ENCODE measurements around the gene BEST4. TPM values are rescaled to one million over a fixed set of nuclear protein-coding genes. Genes with fewer than 3 reads are reported as not detected.
A peak's percentile ranks its signal among the peaks of the same experiment; 100 is the strongest.
"Not testable (repeated sequence)": the region's sequence is repeated elsewhere in the genome, so short reads cannot be mapped to it uniquely, and the experiment has no call there.

BEST4 gene
- total and polyA plus RNA-seq, 4 donors, result 0.40 to 4.0 (median 2.0) TPM

- peaks cover 9% of the 10 kb centered on the region for H3K4me1 ChIP-seq (ENCODE audit: control insufficient read depth, insufficient read depth, low read length)
- H3K36me3 ChIP-seq (ENCODE audit: control insufficient read depth, insufficient read depth, low read length), result peaks cover 28% of the 10 kb centered on the region
- peak overlapping the region; percentile 67 for H3K4me3 ChIP-seq (ENCODE audit: low read depth, low read length)
- H3K9me3 ChIP-seq (ENCODE audit: control insufficient read depth, insufficient read depth, low read length), result no peaks in the 10 kb centered on the region
- H3K27ac ChIP-seq (ENCODE audit: low read depth, low read length), result peak overlapping the region; percentile 95
- H3K27me3 ChIP-seq (ENCODE audit: control insufficient read depth, insufficient read depth, low read length), result peaks cover 3% of the 10 kb centered on the region
- WGBS (ENCODE audit: insufficient coverage), result 7% methylated on average over 22 of the region's 33 CpGs
- DNase-seq (ENCODE audit: low read depth in 4 of 6, low spot score in 6 of 6), result peak in 2 of 6 donors; percentile 84
These were observed 31.8 kb upstream of the BEST4 start for GRCh38 chr1:44819608-44820327.

DNA sequence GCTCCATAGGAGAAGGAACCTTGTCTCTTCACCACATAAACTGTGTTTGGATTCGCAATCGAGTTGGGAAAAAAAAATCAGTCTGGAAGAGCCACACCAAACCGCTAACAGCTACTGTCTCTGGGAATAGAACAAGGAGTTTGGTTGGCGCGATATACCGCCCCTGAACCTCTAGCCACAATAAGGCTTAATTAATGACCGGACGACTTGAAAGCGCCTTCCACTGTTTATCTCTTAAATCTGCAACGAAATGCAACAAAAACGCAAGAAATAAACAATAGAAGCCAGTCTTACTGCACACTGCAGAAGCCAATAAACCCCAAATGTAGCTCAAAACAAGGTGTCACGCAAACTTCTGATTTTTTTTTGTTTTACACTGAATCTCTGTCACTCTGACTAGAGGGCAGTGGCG is 31.2 kb upstream of the BEST4 start:
- peaks cover 25% of the 10 kb centered on the region for H3K36me3 ChIP-seq (ENCODE audit: control insufficient read depth, insufficient read depth, low read length)
- H3K27me3 ChIP-seq (ENCODE audit: control insufficient read depth, insufficient read depth, low read length), result peaks cover 3% of the 10 kb centered on the region
- H3K9me3 ChIP-seq (ENCODE audit: control insufficient read depth, insufficient read depth, low read length), result no peaks in the 10 kb centered on the region
- H3K4me1 ChIP-seq (ENCODE audit: control insufficient read depth, insufficient read depth, low read length), result peaks cover 13% of the 10 kb centered on the region
- peak overlapping the region; percentile 67 for H3K4me3 ChIP-seq (ENCODE audit: low read depth, low read length)
- H3K27ac ChIP-seq (ENCODE audit: low read depth, low read length), result peak overlapping the region; percentile 95
- 1% methylated on average over 11 of the region's 13 CpGs for WGBS (ENCODE audit: insufficient coverage)
- no peak for DNase-seq (ENCODE audit: low read depth in 4 of 6, low spot score in 6 of 6)

- no peak overlapping the region for H3K4me3 ChIP-seq (ENCODE audit: low read depth, low read length)
- WGBS (ENCODE audit: insufficient coverage), result 93% methylated on average over 5 of the region's 11 CpGs
- peaks cover 3% of the 10 kb centered on the region for H3K27me3 ChIP-seq (ENCODE audit: control insufficient read depth, insufficient read depth, low read length)
- H3K27ac ChIP-seq (ENCODE audit: low read depth, low read length), result no peak overlapping the region
- H3K36me3 ChIP-seq (ENCODE audit: control insufficient read depth, insufficient read depth, low read length), result peaks cover 18% of the 10 kb centered on the region
- no peaks in the 10 kb centered on the region for H3K9me3 ChIP-seq (ENCODE audit: control insufficient read depth, insufficient read depth, low read length)
- DNase-seq (ENCODE audit: low read depth in 4 of 6, low spot score in 6 of 6), result peak in 1 of 6 donors; percentile 0
- H3K4me1 ChIP-seq (ENCODE audit: control insufficient read depth, insufficient read depth, low read length), result peaks cover 26% of the 10 kb centered on the region
These were observed 30.0 kb upstream of the BEST4 start for GRCh38 chr1:44817771-44818495.

DNA sequence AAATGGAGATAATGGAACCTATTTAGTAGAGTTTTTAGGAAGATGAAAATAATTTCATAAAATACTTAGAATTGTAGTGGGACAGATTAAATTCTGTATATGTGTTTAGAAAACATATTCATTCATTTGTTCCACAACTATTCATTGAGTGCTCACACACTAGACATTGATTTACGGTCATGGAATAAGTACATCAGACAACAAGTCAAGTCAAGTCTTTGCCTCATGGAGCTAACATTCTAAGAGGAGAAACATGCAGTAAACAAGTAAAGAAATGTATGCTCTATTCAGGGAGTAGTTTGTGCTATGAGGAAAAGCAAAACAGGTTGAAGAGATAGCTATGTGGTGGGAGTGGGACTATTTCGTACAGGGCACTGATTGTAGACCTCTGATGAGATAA is 29.3 kb upstream of the BEST4 start:
- peaks cover 32% of the 10 kb centered on the region for H3K4me1 ChIP-seq (ENCODE audit: control insufficient read depth, insufficient read depth, low read length)
- peaks cover 3% of the 10 kb centered on the region for H3K27me3 ChIP-seq (ENCODE audit: control insufficient read depth, insufficient read depth, low read length)
- 94% methylated on average over 1 of the region's 2 CpGs for WGBS (ENCODE audit: insufficient coverage)
- peaks cover 12% of the 10 kb centered on the region for H3K36me3 ChIP-seq (ENCODE audit: control insufficient read depth, insufficient read depth, low read length)
- H3K4me3 ChIP-seq (ENCODE audit: low read depth, low read length), result no peak overlapping the region
- DNase-seq (ENCODE audit: low read depth in 4 of 6, low spot score in 6 of 6), result no peak
- H3K9me3 ChIP-seq (ENCODE audit: control insufficient read depth, insufficient read depth, low read length), result no peaks in the 10 kb centered on the region
- H3K27ac ChIP-seq (ENCODE audit: low read depth, low read length), result no peak overlapping the region

GRCh38 chr1:44815926-44816325 is 28.0 kb upstream of the BEST4 start:
- DNase-seq (ENCODE audit: low read depth in 4 of 6, low spot score in 6 of 6); H3K27ac ChIP-seq (ENCODE audit: low read depth, low read length); H3K36me3 ChIP-seq (ENCODE audit: control insufficient read depth, insufficient read depth, low read length); H3K4me3 ChIP-seq (ENCODE audit: low read depth, low read length); H3K9me3 ChIP-seq (ENCODE audit: control insufficient read depth, insufficient read depth, low read length); H3K27me3 ChIP-seq (ENCODE audit: control insufficient read depth, insufficient read depth, low read length): not testable (repeated sequence)
- H3K4me1 ChIP-seq (ENCODE audit: control insufficient read depth, insufficient read depth, low read length), result peaks cover 43% of the 10 kb centered on the region
- 97% methylated on average over 7 of the region's 9 CpGs for WGBS (ENCODE audit: insufficient coverage)

DNA sequence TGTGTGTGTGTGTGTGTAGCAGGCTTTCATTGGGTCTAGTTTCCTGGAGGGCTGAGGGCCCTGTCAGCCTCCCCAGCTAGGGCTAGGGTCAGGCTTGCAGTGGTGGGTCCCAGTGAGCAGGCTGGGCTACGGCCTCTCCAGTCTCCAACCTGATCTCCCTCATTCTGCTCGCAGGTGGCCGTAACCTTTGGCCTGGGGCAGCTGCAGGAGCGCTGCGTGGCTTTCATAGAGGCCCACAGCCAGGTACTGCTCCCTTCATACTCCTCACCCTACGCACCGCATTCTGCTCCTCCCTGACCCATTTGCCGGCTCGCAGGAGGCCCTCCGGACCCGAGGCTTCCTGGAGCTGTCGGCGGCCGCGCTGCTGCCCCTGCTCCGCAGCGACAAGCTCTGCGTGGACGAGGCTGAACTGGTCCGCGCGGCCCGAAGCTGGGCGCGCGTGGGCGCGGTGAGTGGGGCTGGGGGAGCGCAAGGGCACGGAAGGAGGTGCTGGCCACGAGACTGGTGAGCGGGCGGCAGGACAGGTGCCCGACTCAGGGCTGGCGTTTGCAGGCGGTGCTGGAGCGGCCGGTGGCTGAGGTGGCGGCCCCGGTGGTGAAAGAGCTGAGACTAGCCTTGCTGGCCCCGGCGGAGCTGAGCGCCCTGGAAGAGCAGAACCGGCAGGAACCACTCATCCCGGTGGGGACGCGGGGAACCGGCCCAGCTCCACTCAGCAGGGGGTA is 25.0 kb upstream of the BEST4 start:
- H3K27ac ChIP-seq (ENCODE audit: low read depth, low read length), result peak overlapping the region; percentile 85
- peaks cover 3% of the 10 kb centered on the region for H3K36me3 ChIP-seq (ENCODE audit: control insufficient read depth, insufficient read depth, low read length)
- 14% methylated on average over 48 of the region's 48 CpGs for WGBS (ENCODE audit: insufficient coverage)
- peak in 1 of 6 donors; percentile 25 for DNase-seq (ENCODE audit: low read depth in 4 of 6, low spot score in 6 of 6)
- H3K27me3 ChIP-seq (ENCODE audit: control insufficient read depth, insufficient read depth, low read length), result no peaks in the 10 kb centered on the region
- peak overlapping the region; percentile 71 for H3K4me3 ChIP-seq (ENCODE audit: low read depth, low read length)
- H3K9me3 ChIP-seq (ENCODE audit: control insufficient read depth, insufficient read depth, low read length), result no peaks in the 10 kb centered on the region
- peaks cover 63% of the 10 kb centered on the region for H3K4me1 ChIP-seq (ENCODE audit: control insufficient read depth, insufficient read depth, low read length)

GRCh38 chr1:44811234-44811633 is 23.3 kb upstream of the BEST4 start:
- Histone ChIP-seq H3K9me3 (ENCODE audit: control insufficient read depth, insufficient read depth, low read length) (no peaks in the 10 kb centered on the region), H3K27ac (ENCODE audit: low read depth, low read length) (no peak overlapping the region), H3K4me1 (ENCODE audit: control insufficient read depth, insufficient read depth, low read length) (peaks cover 80% of the 10 kb centered on the region), H3K4me3 (ENCODE audit: low read depth, low read length) (no peak overlapping the region), H3K27me3 (ENCODE audit: control insufficient read depth, insufficient read depth, low read length) (no peaks in the 10 kb centered on the region), H3K36me3 (ENCODE audit: control insufficient read depth, insufficient read depth, low read length) (peaks cover 14% of the 10 kb centered on the region)
- 62% methylated on average over 8 of the region's 8 CpGs for WGBS (ENCODE audit: insufficient coverage)
- no peak for DNase-seq (ENCODE audit: low read depth in 4 of 6, low spot score in 6 of 6)

DNA sequence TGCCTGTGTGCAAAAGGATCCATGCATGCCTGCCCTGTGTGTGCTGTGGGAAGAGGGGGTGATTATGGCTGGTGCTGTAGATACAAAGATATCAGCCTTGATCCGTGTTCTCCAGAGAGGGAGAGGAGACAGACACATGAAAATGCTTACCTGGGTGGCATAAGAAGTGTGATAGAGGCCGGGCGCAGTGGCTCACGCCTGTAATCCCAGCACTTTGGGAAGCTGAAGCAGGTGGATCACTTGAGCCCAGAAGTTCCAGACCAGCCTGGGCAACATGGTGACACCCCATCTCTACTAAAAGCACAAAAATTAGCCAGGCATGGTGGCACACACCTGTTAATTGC is 22.8 kb upstream of the BEST4 start:
- Histone ChIP-seq H3K36me3 (ENCODE audit: control insufficient read depth, insufficient read depth, low read length) (peaks cover 20% of the 10 kb centered on the region), H3K4me1 (ENCODE audit: control insufficient read depth, insufficient read depth, low read length) (peaks cover 80% of the 10 kb centered on the region), H3K27ac (ENCODE audit: low read depth, low read length) (peak overlapping the region; percentile 99)
- H3K9me3 ChIP-seq (ENCODE audit: control insufficient read depth, insufficient read depth, low read length); DNase-seq (ENCODE audit: low read depth in 4 of 6, low spot score in 6 of 6); H3K27me3 ChIP-seq (ENCODE audit: control insufficient read depth, insufficient read depth, low read length); H3K4me3 ChIP-seq (ENCODE audit: low read depth, low read length): not testable (repeated sequence)
- WGBS (ENCODE audit: insufficient coverage), result 86% methylated on average over 3 of the region's 4 CpGs

- peaks cover 80% of the 10 kb centered on the region for H3K4me1 ChIP-seq (ENCODE audit: control insufficient read depth, insufficient read depth, low read length)
- H3K9me3 ChIP-seq (ENCODE audit: control insufficient read depth, insufficient read depth, low read length), result no peaks in the 10 kb centered on the region
- DNase-seq (ENCODE audit: low read depth in 4 of 6, low spot score in 6 of 6), result peak in 2 of 6 donors; percentile 46 to 63
- 32% methylated on average over 7 of the region's 12 CpGs for WGBS (ENCODE audit: insufficient coverage)
- H3K36me3 ChIP-seq (ENCODE audit: control insufficient read depth, insufficient read depth, low read length), result peaks cover 25% of the 10 kb centered on the region
- H3K27me3 ChIP-seq (ENCODE audit: control insufficient read depth, insufficient read depth, low read length), result no peaks in the 10 kb centered on the region
- H3K27ac ChIP-seq (ENCODE audit: low read depth, low read length), result peak overlapping the region; percentile 99
- H3K4me3 ChIP-seq (ENCODE audit: low read depth, low read length), result no peak overlapping the region
These were observed 22.3 kb upstream of the BEST4 start for GRCh38 chr1:44810101-44810761.
